Measurements from ENCODE around the gene LZTR1.
"Not testable (repeated sequence)": the region's sequence is repeated elsewhere in the genome, so short reads cannot be mapped to it uniquely, and the experiment has no call there.

- TF ChIP-seq CTCF, POLR2A (IDR thresholded peaks at IDR 0.05): not testable (repeated sequence)
Observed at GRCh38 chr22:20935780-20936539, 46.1 kb upstream of the LZTR1 start.
